Activated CD4-positive, alpha-beta T cell treated with anti-CD3 and anti-CD28 coated beads, Interleukin-10, Interleukin-2, amounts not matched to agents 100 ng/mL and 50 ng/mL, durations not matched to agents 16 hours and 8 hours (primary cell): ENCODE results near the gene TRABD.

ENCODE experiments used
- DNase-seq: peaks from one replicate; pipeline ENCODE4 v3.0.0-alpha.2; 2020

TRABD gene

GRCh38 chr22:50205781-50206569 lies 20.3 kb downstream of the TRABD start:
- no peak for DNase-seq

- DNase-seq = no peak
Observed at GRCh38 chr22:50206599-50206998, 20.9 kb downstream of the TRABD start.

GRCh38 chr22:50207383-50208140 lies 21.8 kb downstream of the TRABD start:
- no peak for DNase-seq

- DNase-seq = no peak
Observed at GRCh38 chr22:50208430-50208938, 22.8 kb downstream of the TRABD start.

- DNase-seq = no peak
Observed at GRCh38 chr22:50208939-50209892, 23.5 kb downstream of the TRABD start.

- DNase-seq = peak; percentile 69
Observed at GRCh38 chr22:50209893-50210292, 24.2 kb downstream of the TRABD start.

- no peak for DNase-seq
Observed at GRCh38 chr22:50210378-50211139, 24.8 kb downstream of the TRABD start.

GRCh38 chr22:50211147-50211546 lies 25.4 kb downstream of the TRABD start:
- DNase-seq = no peak

- DNase-seq = no peak
Observed at GRCh38 chr22:50213263-50213662, 27.6 kb downstream of the TRABD start.

- DNase-seq = no peak
Observed at GRCh38 chr22:50215297-50216054, 29.8 kb downstream of the TRABD start.

- DNase-seq = no peak
Observed at GRCh38 chr22:50216055-50216683, 30.5 kb downstream of the TRABD start.

- DNase-seq = no peak
Observed at GRCh38 chr22:50216684-50217520, 31.2 kb downstream of the TRABD start.

- no peak for DNase-seq
Observed at GRCh38 chr22:50217543-50218152, 31.9 kb downstream of the TRABD start.

GRCh38 chr22:50218153-50218995 lies 32.7 kb downstream of the TRABD start:
- DNase-seq = no peak

GRCh38 chr22:50218996-50219727 lies 33.4 kb downstream of the TRABD start:
- peak; percentile 27 for DNase-seq

- no peak for DNase-seq
Observed at GRCh38 chr22:50219800-50220602, 34.3 kb downstream of the TRABD start.
